IPS-15b (cell line): Measurements from ENCODE around the gene YWHAQ.

Experiments
- H3K27me3 ChIP-seq: one replicate; pipeline ENCODE4 v1.6.1; 2013; ENCODE audit warnings: low read length; ENCODE audit not compliant: control insufficient read depth, insufficient read depth
- H3K36me3 ChIP-seq: one replicate; pipeline ENCODE4 v1.6.1; 2013; ENCODE audit warnings: low read length; ENCODE audit not compliant: control insufficient read depth, insufficient read depth
- H3K4me1 ChIP-seq: one replicate; pipeline ENCODE4 v1.6.1; 2013; ENCODE audit warnings: mild to moderate bottlenecking, low read length; ENCODE audit not compliant: control insufficient read depth, insufficient read depth
- H3K4me3 ChIP-seq: one replicate; pipeline ENCODE4 v1.5.1; 2013; ENCODE audit warnings: low read depth, low read length
- H3K9ac ChIP-seq: one replicate; pipeline ENCODE4 v1.6.1; 2013; ENCODE audit warnings: low read depth, mild to moderate bottlenecking, low read length
- H3K9me3 ChIP-seq: one replicate; pipeline ENCODE4 v1.6.1; 2013; ENCODE audit warnings: mild to moderate bottlenecking, low read length; ENCODE audit not compliant: control insufficient read depth, insufficient read depth

Gene YWHAQ

GRCh38 chr2:9664365-9664764 is 33.6 kb upstream of the YWHAQ start:
- H3K4me3 ChIP-seq, result no peak overlapping the region
- H3K4me1 ChIP-seq, result no peaks in the 10 kb centered on the region
- no peak overlapping the region for H3K9ac ChIP-seq
- no peaks in the 10 kb centered on the region for H3K9me3 ChIP-seq
- H3K27me3 ChIP-seq, result no peaks in the 10 kb centered on the region
- no peaks in the 10 kb centered on the region for H3K36me3 ChIP-seq

- H3K4me1 ChIP-seq, result no peaks in the 10 kb centered on the region
- no peaks in the 10 kb centered on the region for H3K9me3 ChIP-seq
- H3K9ac ChIP-seq, result no peak overlapping the region
- H3K27me3 ChIP-seq, result no peaks in the 10 kb centered on the region
- no peaks in the 10 kb centered on the region for H3K36me3 ChIP-seq
- no peak overlapping the region for H3K4me3 ChIP-seq
These were observed 32.4 kb upstream of the YWHAQ start for GRCh38 chr2:9663008-9663879.

DNA sequence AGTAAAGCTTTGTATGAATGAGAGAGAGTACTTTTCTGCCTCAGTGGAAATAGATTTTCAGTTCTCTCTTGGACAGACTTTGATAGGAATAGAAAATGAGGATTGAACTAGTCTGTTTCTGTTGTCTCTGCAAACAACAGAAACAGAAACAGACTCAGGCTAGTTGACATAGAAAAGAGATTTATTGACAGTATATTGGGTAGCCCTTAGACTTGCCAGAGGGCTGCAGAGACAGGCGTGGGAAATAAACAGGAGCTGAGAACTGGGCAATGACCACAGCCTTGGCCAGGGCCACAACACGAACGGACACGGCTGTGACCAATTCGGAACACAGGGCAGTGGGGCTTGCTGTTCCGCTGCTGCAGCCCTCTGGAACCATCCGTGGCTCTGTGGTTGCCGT is 30.5 kb upstream of the YWHAQ start:
- Histone ChIP-seq H3K4me3 (no peak overlapping the region), H3K9me3 (no peaks in the 10 kb centered on the region), H3K9ac (no peak overlapping the region), H3K36me3 (no peaks in the 10 kb centered on the region), H3K4me1 (no peaks in the 10 kb centered on the region), H3K27me3 (no peaks in the 10 kb centered on the region)

DNA sequence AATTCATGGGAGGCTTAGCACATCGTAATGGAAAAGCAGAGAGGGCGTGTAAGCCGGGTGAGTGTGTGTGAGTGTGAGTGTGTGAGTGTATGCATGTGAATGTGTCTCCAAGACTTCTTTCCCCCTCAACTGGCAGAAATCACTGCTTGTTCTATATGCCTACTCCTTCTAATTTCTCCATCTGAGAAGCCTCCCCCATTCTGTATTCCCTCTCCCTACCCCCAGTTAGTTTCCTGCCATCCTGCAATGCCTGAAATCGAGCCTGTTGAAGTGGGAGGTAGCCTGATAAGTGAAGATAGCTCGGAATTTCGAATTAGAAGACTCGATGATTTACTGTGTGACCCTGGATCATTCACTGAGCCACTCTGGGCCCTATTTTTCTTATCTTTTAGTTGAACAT is 30.0 kb upstream of the YWHAQ start:
- Histone ChIP-seq H3K4me1 (no peaks in the 10 kb centered on the region), H3K9ac (no peak overlapping the region), H3K9me3 (no peaks in the 10 kb centered on the region), H3K27me3 (no peaks in the 10 kb centered on the region), H3K4me3 (no peak overlapping the region), H3K36me3 (no peaks in the 10 kb centered on the region)

DNA sequence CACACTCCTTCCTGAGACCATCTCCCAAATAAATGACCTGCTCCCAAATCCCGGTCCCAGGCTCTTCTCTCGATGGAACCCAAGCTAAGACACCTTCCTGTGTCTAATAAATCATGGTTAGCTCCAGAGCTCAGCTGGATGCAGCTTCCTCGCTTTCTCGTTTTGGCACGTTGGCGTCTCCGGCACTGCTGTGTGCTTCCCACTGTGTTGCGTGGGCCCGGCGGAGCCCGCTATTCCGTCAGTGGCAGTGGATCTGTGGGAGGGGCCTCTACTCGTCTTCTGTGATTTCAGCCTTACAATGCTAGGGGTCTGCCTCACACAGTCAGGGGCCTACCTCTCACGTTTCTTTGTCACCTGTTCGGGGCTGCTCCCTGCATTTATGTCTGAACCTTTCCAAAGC is 29.4 kb upstream of the YWHAQ start:
- H3K4me1 ChIP-seq, result no peaks in the 10 kb centered on the region
- no peaks in the 10 kb centered on the region for H3K27me3 ChIP-seq
- H3K9me3 ChIP-seq, result no peaks in the 10 kb centered on the region
- H3K9ac ChIP-seq, result no peak overlapping the region
- H3K4me3 ChIP-seq, result no peak overlapping the region
- no peaks in the 10 kb centered on the region for H3K36me3 ChIP-seq

DNA sequence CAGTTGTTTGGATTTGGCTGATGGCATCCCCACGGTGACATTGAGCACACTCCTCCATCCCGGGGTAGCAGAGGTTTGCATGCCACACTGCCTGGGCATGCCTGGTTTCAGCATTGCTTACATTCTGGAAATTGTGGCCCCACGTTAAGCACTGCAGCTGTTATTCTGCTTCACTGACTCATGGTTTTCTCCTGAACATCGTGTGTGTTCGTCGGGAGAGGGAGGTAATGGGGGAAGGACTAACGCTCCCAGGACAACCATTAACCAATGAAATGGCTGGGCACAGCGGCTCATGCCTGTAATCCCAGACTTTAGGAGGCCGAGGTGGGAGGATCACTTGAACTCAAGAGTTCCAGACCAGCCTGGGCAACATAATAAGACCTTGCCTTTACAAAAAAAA is 28.2 kb upstream of the YWHAQ start:
- no peak overlapping the region for H3K9ac ChIP-seq
- no peak overlapping the region for H3K4me3 ChIP-seq
- no peaks in the 10 kb centered on the region for H3K36me3 ChIP-seq
- H3K9me3 ChIP-seq, result no peaks in the 10 kb centered on the region
- no peaks in the 10 kb centered on the region for H3K4me1 ChIP-seq
- no peaks in the 10 kb centered on the region for H3K27me3 ChIP-seq

DNA sequence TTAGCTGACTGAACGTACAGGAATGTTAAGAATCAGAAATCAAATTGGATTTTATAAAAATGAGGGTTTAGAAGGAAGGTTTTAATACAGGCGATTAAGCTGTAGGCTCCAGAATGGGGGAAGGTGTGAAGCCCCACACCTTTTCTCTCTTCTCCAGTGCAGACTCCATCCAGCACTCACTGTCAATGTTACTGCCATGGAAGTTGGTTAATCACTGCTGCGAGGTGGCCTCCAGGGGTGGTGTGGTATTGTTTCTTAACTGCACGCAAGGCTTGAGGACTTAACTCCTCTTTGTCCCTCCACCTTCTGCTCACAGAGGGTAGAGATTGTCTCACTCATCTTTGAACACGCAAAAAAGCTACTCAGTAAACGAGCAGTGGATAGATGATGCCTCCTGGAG is 26.9 kb upstream of the YWHAQ start:
- H3K4me3 ChIP-seq, result no peak overlapping the region
- H3K27me3 ChIP-seq, result no peaks in the 10 kb centered on the region
- H3K9me3 ChIP-seq, result no peaks in the 10 kb centered on the region
- no peak overlapping the region for H3K9ac ChIP-seq
- no peaks in the 10 kb centered on the region for H3K4me1 ChIP-seq
- no peaks in the 10 kb centered on the region for H3K36me3 ChIP-seq

DNA sequence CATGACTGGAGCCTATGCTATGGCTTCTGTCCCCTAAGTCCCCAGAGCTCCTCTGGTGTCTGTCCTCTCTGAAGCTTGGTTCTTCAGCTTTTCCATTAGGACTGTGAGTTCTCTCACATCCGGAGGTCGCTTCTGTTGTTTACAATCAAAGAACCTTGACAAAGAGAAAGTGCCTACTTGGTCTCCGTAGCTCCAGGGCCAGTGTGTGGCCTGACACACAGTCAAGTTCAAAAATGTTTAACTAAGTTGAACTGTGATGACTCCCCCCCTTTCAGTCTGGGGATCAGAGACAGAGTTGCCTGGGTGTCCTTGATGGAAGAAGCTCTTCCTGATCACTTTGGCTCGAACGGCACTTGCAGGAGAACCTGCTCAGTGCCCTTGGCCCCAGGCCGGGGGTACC is 26.3 kb upstream of the YWHAQ start:
- no peak overlapping the region for H3K4me3 ChIP-seq
- H3K4me1 ChIP-seq, result no peaks in the 10 kb centered on the region
- H3K36me3 ChIP-seq, result no peaks in the 10 kb centered on the region
- no peaks in the 10 kb centered on the region for H3K9me3 ChIP-seq
- H3K9ac ChIP-seq, result no peak overlapping the region
- H3K27me3 ChIP-seq, result no peaks in the 10 kb centered on the region

GRCh38 chr2:9656270-9656766 is 25.5 kb upstream of the YWHAQ start:
- Histone ChIP-seq H3K4me3 (no peak overlapping the region), H3K27me3 (no peaks in the 10 kb centered on the region), H3K4me1 (no peaks in the 10 kb centered on the region), H3K36me3 (no peaks in the 10 kb centered on the region), H3K9ac (no peak overlapping the region), H3K9me3 (no peaks in the 10 kb centered on the region)

DNA sequence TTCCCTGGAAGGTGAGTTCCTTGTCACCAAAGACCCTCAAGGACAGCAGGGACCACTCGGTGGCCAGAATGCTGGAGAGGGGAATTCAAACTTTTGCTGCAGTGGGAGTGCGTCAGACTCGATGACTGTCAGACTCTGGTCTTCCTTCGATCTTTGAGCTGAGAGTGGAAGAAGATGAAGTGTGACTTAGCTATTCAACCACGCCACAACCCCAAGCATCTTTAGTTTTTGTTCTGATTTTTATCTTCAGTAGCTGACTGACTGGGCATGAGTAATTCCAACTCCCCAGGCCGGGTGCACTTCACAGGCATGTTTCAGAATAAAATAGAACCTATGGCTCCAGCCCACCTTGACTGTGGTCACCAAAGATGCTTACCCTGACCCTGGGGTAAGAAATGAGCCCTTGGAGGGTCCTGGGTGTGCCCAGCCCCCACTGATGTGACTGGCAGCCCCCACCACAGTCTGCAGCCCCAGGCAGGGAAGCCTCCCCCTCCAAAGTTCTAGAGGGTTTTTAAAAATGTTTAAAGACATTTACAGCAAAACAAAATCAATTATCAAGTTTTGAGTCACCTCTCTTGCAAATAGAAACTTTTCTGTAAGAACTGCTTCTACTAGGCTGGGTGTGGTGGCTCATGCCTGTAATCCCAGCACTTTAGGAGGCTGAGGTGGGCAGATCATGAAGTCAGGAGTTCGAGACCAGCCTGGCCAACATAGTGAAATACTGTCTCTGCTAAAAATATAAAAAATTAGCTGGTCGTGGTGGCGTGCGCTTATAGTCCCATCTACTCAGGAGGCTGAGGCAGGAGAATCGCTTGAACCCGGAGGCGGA is 24.9 kb upstream of the YWHAQ start:
- no peak overlapping the region for H3K9ac ChIP-seq
- H3K4me1 ChIP-seq, result no peaks in the 10 kb centered on the region
- no peak overlapping the region for H3K4me3 ChIP-seq
- no peaks in the 10 kb centered on the region for H3K27me3 ChIP-seq
- H3K9me3 ChIP-seq, result no peaks in the 10 kb centered on the region
- no peaks in the 10 kb centered on the region for H3K36me3 ChIP-seq

- Histone ChIP-seq H3K9ac (no peak overlapping the region), H3K4me1 (no peaks in the 10 kb centered on the region), H3K36me3 (no peaks in the 10 kb centered on the region), H3K27me3 (no peaks in the 10 kb centered on the region), H3K4me3 (no peak overlapping the region), H3K9me3 (no peaks in the 10 kb centered on the region)
These were observed 23.8 kb upstream of the YWHAQ start for GRCh38 chr2:9654452-9655100.
